H9 (cell line): ENCODE data around the gene PRRX1. TPM values are rescaled to one million over a fixed set of nuclear protein-coding genes. Genes with fewer than 3 reads are reported as not detected.

ENCODE experiments used
- DNase-seq: peaks from one replicate; pipeline ENCODE4 v3.0.0-alpha.2; 2017
- H2AFZ ChIP-seq: one replicate; pipeline ENCODE4 v1.6.1; 2013; ENCODE audit warnings: mild to moderate bottlenecking, low read length, control low read depth, moderate library complexity
- H2AK5ac ChIP-seq: 2 replicates; pipeline ENCODE4 v1.6.1; 2013; ENCODE audit warnings: low read length, control low read depth, mixed read lengths; ENCODE audit not compliant: insufficient read length
- H2BK120ac ChIP-seq: one replicate; pipeline ENCODE4 v1.6.1; 2013; ENCODE audit warnings: low read depth, mild to moderate bottlenecking, low read length, control low read depth, inconsistent platforms; ENCODE audit not compliant: poor library complexity, severe bottlenecking
- H2BK12ac ChIP-seq: 2 replicates; pipeline ENCODE4 v1.6.1; 2013; ENCODE audit warnings: low read length, control low read depth, mixed read lengths, low read depth; ENCODE audit not compliant: insufficient read length
- H2BK15ac ChIP-seq: 2 replicates; pipeline ENCODE4 v1.6.1; 2013; ENCODE audit warnings: low read depth, low read length, control low read depth
- H2BK20ac ChIP-seq: one replicate; pipeline ENCODE4 v1.6.1; 2013; ENCODE audit warnings: low read depth, mild to moderate bottlenecking, low read length, control low read depth, inconsistent platforms; ENCODE audit not compliant: poor library complexity, severe bottlenecking
- H2BK5ac ChIP-seq: 2 replicates; pipeline ENCODE4 v1.6.1; 2013; ENCODE audit warnings: low read length, control low read depth, mixed read lengths; ENCODE audit not compliant: insufficient read length
- H3K14ac ChIP-seq: 2 replicates; pipeline ENCODE4 v1.6.1; 2013; ENCODE audit warnings: low read length, control low read depth; ENCODE audit not compliant: insufficient read depth
- H3K18ac ChIP-seq: 2 replicates; pipeline ENCODE4 v1.6.1; 2013; ENCODE audit warnings: low read depth, mild to moderate bottlenecking, mixed read lengths, low read length, control low read depth; ENCODE audit not compliant: insufficient read length
- H3K23ac ChIP-seq: 2 replicates; pipeline ENCODE4 v1.6.1; 2013; ENCODE audit warnings: low read length, control low read depth, mixed read lengths, low read depth; ENCODE audit not compliant: insufficient read length
- H3K23me2 ChIP-seq: 2 replicates; pipeline ENCODE4 v1.6.1; 2013; ENCODE audit warnings: low read depth, mild to moderate bottlenecking, mixed read lengths, low read length, control low read depth; ENCODE audit not compliant: insufficient read length, poor library complexity, severe bottlenecking
- H3K27ac ChIP-seq: 2 replicates; pipeline ENCODE4 v1.5.1; 2013; ENCODE audit warnings: low read length, control low read depth, mixed read lengths, low read depth; ENCODE audit not compliant: insufficient read length
- H3K27me3 ChIP-seq: 2 replicates; pipeline ENCODE4 v1.6.1; 2013; ENCODE audit warnings: low read length, control low read depth, inconsistent platforms; ENCODE audit not compliant: insufficient read depth
- H3K4ac ChIP-seq: 2 replicates; pipeline ENCODE4 v1.6.1; 2013; ENCODE audit warnings: low read depth, mild to moderate bottlenecking, control low read depth, inconsistent platforms, low read length, moderate library complexity
- H3K4me1 ChIP-seq: 2 replicates; pipeline ENCODE4 v1.6.1; 2013; ENCODE audit warnings: low read length, control low read depth, inconsistent platforms; ENCODE audit not compliant: insufficient read depth
- H3K4me2 ChIP-seq: 2 replicates; pipeline ENCODE4 v1.6.1; 2013; ENCODE audit warnings: low read length, control low read depth, mixed read lengths; ENCODE audit not compliant: insufficient read length, insufficient read depth
- H3K56ac ChIP-seq: 2 replicates; pipeline ENCODE4 v1.6.1; 2013; ENCODE audit warnings: low read depth, mild to moderate bottlenecking, mixed read lengths, low read length, control low read depth; ENCODE audit not compliant: insufficient read length
- H3K79me1 ChIP-seq: 2 replicates; pipeline ENCODE4 v1.6.1; 2013; ENCODE audit warnings: low read depth, mild to moderate bottlenecking, moderate library complexity, low read length, control low read depth, inconsistent platforms; ENCODE audit not compliant: insufficient read depth, poor library complexity, severe bottlenecking
- H3K79me2 ChIP-seq: 2 replicates; pipeline ENCODE4 v1.6.1; 2013; ENCODE audit warnings: low read length, control low read depth, inconsistent platforms; ENCODE audit not compliant: insufficient read depth
- H3K9ac ChIP-seq: 2 replicates; pipeline ENCODE4 v1.6.1; 2013; ENCODE audit warnings: low read length, control low read depth, mixed read lengths; ENCODE audit not compliant: insufficient read length; ENCODE audit errors: extremely low read depth
- H3K9me3 ChIP-seq: one replicate; pipeline ENCODE4 v1.6.1; 2013; ENCODE audit warnings: low read depth, low read length, inconsistent platforms; ENCODE audit not compliant: control insufficient read depth
- H3T11ph ChIP-seq: one replicate; pipeline ENCODE4 v1.6.1; 2013; ENCODE audit warnings: mild to moderate bottlenecking, low read length, control low read depth, inconsistent platforms
- H4K20me1 ChIP-seq: one replicate; pipeline ENCODE4 v1.6.1; 2013; ENCODE audit not compliant: control insufficient read depth, insufficient read length, insufficient read depth
- H4K5ac ChIP-seq: 2 replicates; pipeline ENCODE4 v1.6.1; 2013; ENCODE audit warnings: low read depth, mild to moderate bottlenecking, mixed read lengths, low read length, control low read depth; ENCODE audit not compliant: insufficient read length
- H4K8ac ChIP-seq: replicated peaks from 2 replicates; pipeline ENCODE4 v1.6.1; 2013; ENCODE audit warnings: low read length, control low read depth, mixed read lengths, low read depth; ENCODE audit not compliant: insufficient read length
- H4K91ac ChIP-seq: 2 replicates; pipeline ENCODE4 v1.6.1; 2013; ENCODE audit warnings: low read depth, mild to moderate bottlenecking, moderate library complexity, mixed read lengths, low read length, control low read depth; ENCODE audit not compliant: insufficient read length
- H3K27ac Mint-ChIP-seq, 3 experiments: 2 replicates in 2 of 3; 3 replicates in 1 of 3; pipeline ENCODE4 v1.8.0; 2020 to 2021; ENCODE audit warnings: mixed read lengths in 3 of 3, mild to moderate bottlenecking in 1 of 3, moderate library complexity in 1 of 3
- H3K27me3 Mint-ChIP-seq: 2 replicates; pipeline ENCODE4 v1.8.0; 2021; ENCODE audit warnings: low read depth, mild to moderate bottlenecking, moderate library complexity, mixed read lengths
- H3K36me3 Mint-ChIP-seq, 3 experiments: 2 replicates in 2 of 3; 3 replicates in 1 of 3; pipeline ENCODE4 v1.8.0; 2020 to 2021; ENCODE audit warnings: low read depth in 3 of 3, mixed read lengths in 3 of 3; ENCODE audit not compliant: insufficient read depth in 1 of 3
- H3K4me1 Mint-ChIP-seq, 2 experiments: 2 replicates each; pipeline ENCODE4 v1.8.0; 2020; ENCODE audit warnings: mixed read lengths in 2 of 2
- H3K4me3 Mint-ChIP-seq, 2 experiments: 2 replicates in 1 of 2; 3 replicates in 1 of 2; pipeline ENCODE4 v1.8.0; 2020 to 2021; ENCODE audit warnings: mild to moderate bottlenecking in 2 of 2, mixed read lengths in 2 of 2, moderate library complexity in 1 of 2
- H3K9me3 Mint-ChIP-seq, 2 experiments: 2 replicates in 1 of 2; 3 replicates in 1 of 2; pipeline ENCODE4 v1.8.0; 2020; ENCODE audit warnings: mild to moderate bottlenecking in 2 of 2, mixed read lengths in 2 of 2, moderate library complexity in 1 of 2
- CTCF ChIP-seq: fragments of 200-600 bp; sonication (generic); conservative IDR thresholded peaks from 3 replicates; pipeline ENCODE4 v1.8.0; 2021; ENCODE audit warnings: antibody characterized with exemption, mild to moderate bottlenecking
- WGBS: extraction: QIAGEN DNeasy Blood & Tissue Kit; methylation state at CpG from one replicate; pipeline ENCODE4 v1.1.7; 2013; ENCODE audit warnings: missing lambda C conversion rate, low lambda C conversion rate, mixed read lengths; ENCODE audit not compliant: insufficient read length; ENCODE audit errors: extremely low coverage; 5-methylcytosine and 5-hydroxymethylcytosine counted together
- total RNA-seq: library from RNA; stranded (reverse); gene quantifications from 2 replicates; pipeline ENCODE4 v1.2.1, GENCODE V29; 2021

The PRRX1 gene
- total RNA-seq, 1 experiment from 2014 or later, result not detected

DNA sequence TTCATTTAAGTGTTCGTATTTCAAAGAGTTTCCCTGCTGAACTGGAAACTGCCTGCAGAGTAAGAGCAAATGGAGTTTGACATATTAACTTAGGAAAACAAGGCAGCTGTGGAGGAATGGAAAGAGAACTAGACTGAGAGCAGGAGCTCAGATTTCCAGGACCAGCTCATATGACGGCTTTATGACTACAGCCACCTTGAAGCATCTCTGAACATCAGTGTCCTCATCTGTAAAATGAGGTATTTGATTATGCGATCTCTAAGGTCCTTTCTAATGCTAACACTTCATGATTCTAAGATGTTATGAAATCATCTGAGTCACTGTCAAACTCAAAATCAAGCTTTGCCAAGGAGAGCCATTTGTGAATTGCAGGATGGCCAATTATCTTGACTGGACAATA, 112.3 kb downstream of the PRRX1 start:
- no CpG with 5 or more reads among the region's 3 CpGs for WGBS
- Histone ChIP-seq H2AK5ac (no peak overlapping the region), H4K8ac (no peak overlapping the region), H2BK12ac (no peak overlapping the region), H3K4ac (no peak overlapping the region), H2BK20ac (no peak overlapping the region), H3K14ac (no peak overlapping the region), H3K79me1 (no peaks in the 10 kb centered on the region), H2BK15ac (no peak overlapping the region), H4K20me1 (no peaks in the 10 kb centered on the region), H3K4me1 (no peaks in the 10 kb centered on the region), H3K27me3 (no peaks in the 10 kb centered on the region), H3K4me2 (no peak overlapping the region), H3K18ac (no peak overlapping the region), H3T11ph (no peak overlapping the region), H3K56ac (no peak overlapping the region), H2BK120ac (no peak overlapping the region), H3K23me2 (no peaks in the 10 kb centered on the region), H2AFZ (no peak overlapping the region), H3K23ac (no peak overlapping the region), H4K91ac (no peak overlapping the region), H3K79me2 (no peaks in the 10 kb centered on the region), H3K9ac (no peak overlapping the region), H2BK5ac (no peak overlapping the region), H3K9me3 (no peaks in the 10 kb centered on the region), H3K27ac (no peak overlapping the region), H4K5ac (no peak overlapping the region)
- H3K36me3 Mint-ChIP-seq, result no peaks in the 10 kb centered on the region
- H3K4me1 Mint-ChIP-seq, result no peaks in the 10 kb centered on the region
- no peaks in the 10 kb centered on the region for H3K9me3 Mint-ChIP-seq
- H3K27ac Mint-ChIP-seq, result no peak overlapping the region
- TF ChIP-seq CTCF, result no peak
- no peak for DNase-seq
- H3K4me3 Mint-ChIP-seq, result no peak overlapping the region
- H3K27me3 Mint-ChIP-seq, result no peaks in the 10 kb centered on the region
